ENCODE measurements around the gene ZNF587B.

The ZNF587B gene

GRCh38 chr19:57813919-57814504 is 16.1 kb upstream of the ZNF587B start:
- TF ChIP-seq, protein P1, sequence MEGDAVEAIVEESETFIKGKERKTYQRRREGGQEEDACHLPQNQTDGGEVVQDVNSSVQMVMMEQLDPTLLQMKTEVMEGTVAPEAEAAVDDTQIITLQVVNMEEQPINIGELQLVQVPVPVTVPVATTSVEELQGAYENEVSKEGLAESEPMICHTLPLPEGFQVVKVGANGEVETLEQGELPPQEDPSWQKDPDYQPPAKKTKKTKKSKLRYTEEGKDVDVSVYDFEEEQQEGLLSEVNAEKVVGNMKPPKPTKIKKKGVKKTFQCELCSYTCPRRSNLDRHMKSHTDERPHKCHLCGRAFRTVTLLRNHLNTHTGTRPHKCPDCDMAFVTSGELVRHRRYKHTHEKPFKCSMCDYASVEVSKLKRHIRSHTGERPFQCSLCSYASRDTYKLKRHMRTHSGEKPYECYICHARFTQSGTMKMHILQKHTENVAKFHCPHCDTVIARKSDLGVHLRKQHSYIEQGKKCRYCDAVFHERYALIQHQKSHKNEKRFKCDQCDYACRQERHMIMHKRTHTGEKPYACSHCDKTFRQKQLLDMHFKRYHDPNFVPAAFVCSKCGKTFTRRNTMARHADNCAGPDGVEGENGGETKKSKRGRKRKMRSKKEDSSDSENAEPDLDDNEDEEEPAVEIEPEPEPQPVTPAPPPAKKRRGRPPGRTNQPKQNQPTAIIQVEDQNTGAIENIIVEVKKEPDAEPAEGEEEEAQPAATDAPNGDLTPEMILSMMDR (conservative IDR thresholded peaks at IDR 0.05; ENCODE audit: low read depth, low read length): no peak
- no peak overlapping the region for H3K4me3 ChIP-seq (IDR thresholded peaks at IDR 0.05; ENCODE audit: insufficient read depth, low read depth, low read length)
- no peaks in the 10 kb centered on the region for H4K20me1 ChIP-seq (ENCODE audit: insufficient read depth)
- H3K4me2 ChIP-seq: peak overlapping the region; percentile 85
- no peaks in the 10 kb centered on the region; the same call in 1 of the 2 replicates for H3K36me3 ChIP-seq (ENCODE audit: insufficient read depth)
- peak overlapping the region; percentile 68 for H3K9ac ChIP-seq
- H2AFZ ChIP-seq (ENCODE audit: low read depth): peak overlapping the region; percentile 88
- H3K4me1 ChIP-seq (ENCODE audit: low read depth, poor library complexity, severe bottlenecking): peaks cover 23% of the 10 kb centered on the region
- H3K27me3 ChIP-seq (ENCODE audit: insufficient read depth, low read depth): no peaks in the 10 kb centered on the region
- H3K79me2 ChIP-seq (ENCODE audit: insufficient read depth, low read depth): peaks cover 13% of the 10 kb centered on the region; the same call in 1 of the 2 replicates
- peak overlapping the region; percentile 23 for H3K27ac ChIP-seq

- Histone ChIP-seq H3K36me3 (ENCODE audit: insufficient read depth) (no peaks in the 10 kb centered on the region; the same call in 1 of the 2 replicates), H3K79me2 (ENCODE audit: insufficient read depth, low read depth) (peaks cover 16% of the 10 kb centered on the region), H3K27ac (peak within 1 kb of the TSS; percentile 23), H2AFZ (ENCODE audit: low read depth) (peak within 1 kb of the TSS; percentile 88), H3K4me1 (ENCODE audit: low read depth, poor library complexity, severe bottlenecking) (peaks cover 23% of the 10 kb centered on the region), H3K9ac (peak within 1 kb of the TSS; percentile 68), H3K4me2 (peak within 1 kb of the TSS; percentile 93), H3K27me3 (ENCODE audit: insufficient read depth, low read depth) (no peaks in the 10 kb centered on the region), H4K20me1 (ENCODE audit: insufficient read depth) (no peaks in the 10 kb centered on the region), H3K4me3 (IDR thresholded peaks at IDR 0.05; ENCODE audit: insufficient read depth, low read depth, low read length) (no peak within 1 kb of the TSS)
- TF ChIP-seq, protein P1 (conservative IDR thresholded peaks at IDR 0.05; ENCODE audit: low read depth, low read length): no peak
These were observed 15.4 kb upstream of the ZNF587B start, which contains the start of gene ZNF552 for GRCh38 chr19:57814505-57815246. Gene ZNF552 (minus strand): TSS chr19:57814913. CDS start chr19:57814743, 170 bp downstream.

DNA sequence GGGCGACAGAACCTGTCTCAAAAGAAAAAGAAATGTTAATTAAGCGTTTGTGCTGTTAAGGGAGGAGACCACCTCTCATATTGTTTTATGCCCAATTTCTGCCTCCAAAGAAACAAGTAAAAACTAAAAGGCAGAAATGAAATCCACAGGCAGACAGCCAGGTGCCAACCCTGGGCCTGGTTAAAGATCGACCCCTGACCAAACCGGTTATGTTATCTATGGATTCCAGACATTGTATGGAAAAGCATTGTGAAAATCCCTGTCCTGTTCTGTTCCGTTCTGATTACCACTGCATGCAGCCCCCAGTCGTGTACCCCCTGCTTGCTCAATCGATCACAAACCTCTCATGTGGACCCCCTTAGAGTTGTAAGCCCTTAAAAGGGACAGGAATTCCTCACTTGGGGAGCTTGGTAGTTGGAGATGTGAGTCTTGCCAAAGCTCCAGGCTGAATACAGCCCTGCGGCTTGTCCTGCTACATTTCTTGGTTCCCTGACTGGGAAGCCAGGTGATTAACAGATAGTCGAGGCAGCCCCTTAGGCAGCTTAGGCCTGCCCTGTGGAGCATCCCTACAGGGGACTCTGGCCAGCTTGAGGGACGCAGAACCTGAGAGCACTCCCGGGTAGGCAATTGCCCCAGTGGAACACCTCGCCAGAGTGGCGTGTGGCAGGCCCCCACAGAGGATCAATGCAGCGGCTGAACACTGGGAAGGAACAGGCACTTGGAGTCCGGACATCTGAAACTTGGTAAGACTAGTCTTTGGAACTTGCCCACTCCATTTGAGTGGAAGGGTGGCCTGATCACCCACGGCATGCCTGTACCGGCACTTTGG is 14.6 kb upstream of the ZNF587B start:
- no peak overlapping the region for H3K4me3 ChIP-seq (IDR thresholded peaks at IDR 0.05; ENCODE audit: insufficient read depth, low read depth, low read length)
- no peak overlapping the region for H3K27ac ChIP-seq
- no peaks in the 10 kb centered on the region for H4K20me1 ChIP-seq (ENCODE audit: insufficient read depth)
- H3K27me3 ChIP-seq (ENCODE audit: insufficient read depth, low read depth): no peaks in the 10 kb centered on the region
- H3K79me2 ChIP-seq (ENCODE audit: insufficient read depth, low read depth): peaks cover 24% of the 10 kb centered on the region
- H3K4me2 ChIP-seq: peak overlapping the region; percentile 93
- peaks cover 24% of the 10 kb centered on the region for H3K4me1 ChIP-seq (ENCODE audit: low read depth, poor library complexity, severe bottlenecking)
- TF ChIP-seq, protein P1 (conservative IDR thresholded peaks at IDR 0.05; ENCODE audit: low read depth, low read length): no peak
- H3K9ac ChIP-seq: no peak overlapping the region
- H2AFZ ChIP-seq (ENCODE audit: low read depth): peak overlapping the region; percentile 88
- no peaks in the 10 kb centered on the region; the same call in 1 of the 2 replicates for H3K36me3 ChIP-seq (ENCODE audit: insufficient read depth)

GRCh38 chr19:57816652-57817051 is 13.4 kb upstream of the ZNF587B start:
- H2AFZ ChIP-seq (ENCODE audit: low read depth): no peak overlapping the region
- H3K79me2 ChIP-seq (ENCODE audit: insufficient read depth, low read depth): peaks cover 35% of the 10 kb centered on the region
- H3K9ac ChIP-seq: no peak overlapping the region
- no peak overlapping the region for H3K27ac ChIP-seq
- no peak overlapping the region for H3K4me2 ChIP-seq
- no peaks in the 10 kb centered on the region for H4K20me1 ChIP-seq (ENCODE audit: insufficient read depth)
- TF ChIP-seq, protein P1 (conservative IDR thresholded peaks at IDR 0.05; ENCODE audit: low read depth, low read length): no peak
- no peak overlapping the region for H3K4me3 ChIP-seq (IDR thresholded peaks at IDR 0.05; ENCODE audit: insufficient read depth, low read depth, low read length)
- H3K36me3 ChIP-seq (ENCODE audit: insufficient read depth): no peaks in the 10 kb centered on the region; the same call in 1 of the 2 replicates
- H3K27me3 ChIP-seq (ENCODE audit: insufficient read depth, low read depth): no peaks in the 10 kb centered on the region
- peaks cover 27% of the 10 kb centered on the region for H3K4me1 ChIP-seq (ENCODE audit: low read depth, poor library complexity, severe bottlenecking)
